NCI-H2227 treated with DMSO at 0.1 percent for 48 hours (cell line): ENCODE measurements around the gene CD93.

ENCODE experiments used
- DNase-seq: peaks from one replicate; lab custom pipeline; 2025; lab: John Stamatoyannopoulos, UW

The CD93 gene

GRCh38 chr20:23099791-23100719 lies 13.9 kb upstream of the CD93 start:
- DNase-seq: no peak

- DNase-seq: no peak
These were observed 11.8 kb upstream of the CD93 start for GRCh38 chr20:23097636-23098580.

- DNase-seq: no peak
These were observed 10.9 kb upstream of the CD93 start for GRCh38 chr20:23096986-23097520.

GRCh38 chr20:23096097-23096496 lies 10.0 kb upstream of the CD93 start:
- no peak for DNase-seq

- DNase-seq: no peak
These were observed 9.4 kb upstream of the CD93 start for GRCh38 chr20:23095499-23095898.

- DNase-seq: no peak
These were observed 8.8 kb upstream of the CD93 start for GRCh38 chr20:23094927-23095326.

GRCh38 chr20:23094213-23094896 lies 8.2 kb upstream of the CD93 start:
- DNase-seq: no peak

GRCh38 chr20:23093613-23094012 lies 7.5 kb upstream of the CD93 start:
- no peak for DNase-seq

GRCh38 chr20:23092861-23093495 lies 6.9 kb upstream of the CD93 start:
- DNase-seq: no peak

GRCh38 chr20:23092384-23092756 lies 6.2 kb upstream of the CD93 start:
- no peak for DNase-seq

GRCh38 chr20:23091721-23092383 lies 5.7 kb upstream of the CD93 start:
- no peak for DNase-seq

- DNase-seq: no peak
These were observed 4.8 kb upstream of the CD93 start for GRCh38 chr20:23090878-23091277.

GRCh38 chr20:23090147-23090546 lies 4.0 kb upstream of the CD93 start:
- no peak for DNase-seq

- DNase-seq: no peak
These were observed 2.7 kb upstream of the CD93 start for GRCh38 chr20:23088866-23089265.

- DNase-seq: no peak
These were observed 1.6 kb upstream of the CD93 start for GRCh38 chr20:23087587-23088251.

GRCh38 chr20:23086931-23087411 lies 847 bp upstream of the CD93 start:
- no peak for DNase-seq

- DNase-seq: no peak
These were observed 578 bp downstream of the CD93 start for GRCh38 chr20:23085436-23086055.

GRCh38 chr20:23084845-23085365 lies 1.2 kb downstream of the CD93 start:
- no peak for DNase-seq

- DNase-seq: no peak
These were observed 1.8 kb downstream of the CD93 start for GRCh38 chr20:23084282-23084844.
